Measurements from ENCODE around the gene MALT1.

Gene MALT1

DNA sequence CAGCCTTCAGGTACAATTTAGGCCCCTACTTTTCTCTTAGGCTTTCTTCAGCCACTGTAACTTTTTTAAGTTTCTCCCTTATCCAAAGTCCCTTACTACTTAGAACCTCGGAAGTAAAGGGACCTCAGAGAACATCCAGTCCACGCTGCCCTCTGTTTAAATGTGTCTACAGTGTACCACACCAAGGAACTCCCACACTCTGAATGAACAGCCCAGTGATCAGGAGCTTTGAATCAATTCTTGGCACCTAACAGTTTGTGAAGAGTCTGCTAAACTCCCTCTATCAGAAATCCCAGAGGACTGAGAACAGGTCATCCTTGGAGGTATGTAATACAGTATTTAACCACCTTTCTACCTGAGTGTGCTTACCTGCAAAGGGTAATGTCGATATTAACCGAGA lies 11.6 kb upstream of the MALT1 start:
- TF ChIP-seq, protein P1, sequence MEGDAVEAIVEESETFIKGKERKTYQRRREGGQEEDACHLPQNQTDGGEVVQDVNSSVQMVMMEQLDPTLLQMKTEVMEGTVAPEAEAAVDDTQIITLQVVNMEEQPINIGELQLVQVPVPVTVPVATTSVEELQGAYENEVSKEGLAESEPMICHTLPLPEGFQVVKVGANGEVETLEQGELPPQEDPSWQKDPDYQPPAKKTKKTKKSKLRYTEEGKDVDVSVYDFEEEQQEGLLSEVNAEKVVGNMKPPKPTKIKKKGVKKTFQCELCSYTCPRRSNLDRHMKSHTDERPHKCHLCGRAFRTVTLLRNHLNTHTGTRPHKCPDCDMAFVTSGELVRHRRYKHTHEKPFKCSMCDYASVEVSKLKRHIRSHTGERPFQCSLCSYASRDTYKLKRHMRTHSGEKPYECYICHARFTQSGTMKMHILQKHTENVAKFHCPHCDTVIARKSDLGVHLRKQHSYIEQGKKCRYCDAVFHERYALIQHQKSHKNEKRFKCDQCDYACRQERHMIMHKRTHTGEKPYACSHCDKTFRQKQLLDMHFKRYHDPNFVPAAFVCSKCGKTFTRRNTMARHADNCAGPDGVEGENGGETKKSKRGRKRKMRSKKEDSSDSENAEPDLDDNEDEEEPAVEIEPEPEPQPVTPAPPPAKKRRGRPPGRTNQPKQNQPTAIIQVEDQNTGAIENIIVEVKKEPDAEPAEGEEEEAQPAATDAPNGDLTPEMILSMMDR (IDR thresholded peaks at IDR 0.05; ENCODE audit: low read depth, low read length, missing control alignments), result no peak
- in situ Hi-C loops (cut with HindIII; ENCODE audit: low sequenced_read_pairs), result no loop called here
- DNase-seq (ENCODE audit: low read depth), result no peak
- no peak overlapping the region for H3K4me3 ChIP-seq (ENCODE audit: low read depth, low read length)

GRCh38 chr18:58660915-58661314 lies 10.3 kb upstream of the MALT1 start:
- in situ Hi-C loops (cut with HindIII; ENCODE audit: low sequenced_read_pairs), result no loop called here
- DNase-seq (ENCODE audit: low read depth), result no peak
- TF ChIP-seq, protein P1 (IDR thresholded peaks at IDR 0.05; ENCODE audit: low read depth, low read length, missing control alignments), result no peak

DNA sequence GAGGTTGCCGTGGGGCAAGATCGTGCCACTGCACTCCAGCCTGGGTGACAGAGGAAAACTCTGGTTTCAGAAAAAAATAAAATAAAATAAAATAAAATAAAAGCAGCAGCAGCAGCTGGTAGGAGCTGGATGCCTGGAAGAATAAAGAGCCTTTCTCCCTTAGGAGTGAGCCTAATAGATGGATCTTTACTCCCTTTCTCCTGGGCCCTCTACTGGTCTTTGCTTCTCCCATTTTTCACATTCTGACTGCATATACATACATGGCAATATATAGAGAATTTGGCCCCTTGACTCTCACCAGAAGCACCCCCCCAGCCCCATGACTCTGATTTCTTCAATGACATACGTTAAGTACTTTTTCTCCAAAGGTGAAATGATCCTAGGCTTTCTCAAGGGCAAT lies 9.8 kb upstream of the MALT1 start:
- in situ Hi-C loops (cut with HindIII; ENCODE audit: low sequenced_read_pairs), result no loop called here
- H3K4me3 ChIP-seq (ENCODE audit: low read depth, low read length), result no peak overlapping the region
- TF ChIP-seq, protein P1 (IDR thresholded peaks at IDR 0.05; ENCODE audit: low read depth, low read length, missing control alignments), result peak; percentile 50
- DNase-seq (ENCODE audit: low read depth), result no peak

More at GRCh38 chr18:58660915-58661314, 10.3 kb upstream of the MALT1 start:
- no peak overlapping the region for H3K4me3 ChIP-seq (ENCODE audit: low read depth, low read length)

- in situ Hi-C loops (cut with HindIII; ENCODE audit: low sequenced_read_pairs), result no loop called here
- no peak for DNase-seq (ENCODE audit: low read depth)
- no peak overlapping the region for H3K4me3 ChIP-seq (ENCODE audit: low read depth, low read length)
- TF ChIP-seq, protein P1 (IDR thresholded peaks at IDR 0.05; ENCODE audit: low read depth, low read length, missing control alignments), result no peak
Observed at GRCh38 chr18:58662118-58662517, 9.1 kb upstream of the MALT1 start.

DNA sequence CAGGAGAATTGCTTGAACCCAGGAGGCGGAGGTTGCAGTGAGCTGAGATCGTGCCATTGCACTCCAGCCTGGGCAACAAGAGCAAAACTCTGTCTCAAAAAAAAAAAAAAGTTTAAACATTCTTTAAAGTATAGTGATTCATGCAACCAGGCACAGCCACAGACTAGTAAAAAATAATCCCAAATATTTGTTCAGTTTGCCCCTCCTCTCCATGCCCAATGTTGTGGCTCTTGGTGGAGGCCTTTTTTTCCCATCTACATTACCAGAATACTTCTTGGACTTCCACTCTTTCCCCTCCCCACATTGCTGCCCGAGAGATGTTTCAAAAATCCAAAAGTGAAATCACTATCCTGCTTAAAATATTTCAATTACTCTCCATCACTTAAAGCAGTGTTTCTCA lies 5.1 kb upstream of the MALT1 start:
- no peak overlapping the region for H3K4me3 ChIP-seq (ENCODE audit: low read depth, low read length)
- DNase-seq (ENCODE audit: low read depth), result no peak
- TF ChIP-seq, protein P1 (IDR thresholded peaks at IDR 0.05; ENCODE audit: low read depth, low read length, missing control alignments), result no peak
- in situ Hi-C loops (cut with HindIII; ENCODE audit: low sequenced_read_pairs), result no loop called here

DNA sequence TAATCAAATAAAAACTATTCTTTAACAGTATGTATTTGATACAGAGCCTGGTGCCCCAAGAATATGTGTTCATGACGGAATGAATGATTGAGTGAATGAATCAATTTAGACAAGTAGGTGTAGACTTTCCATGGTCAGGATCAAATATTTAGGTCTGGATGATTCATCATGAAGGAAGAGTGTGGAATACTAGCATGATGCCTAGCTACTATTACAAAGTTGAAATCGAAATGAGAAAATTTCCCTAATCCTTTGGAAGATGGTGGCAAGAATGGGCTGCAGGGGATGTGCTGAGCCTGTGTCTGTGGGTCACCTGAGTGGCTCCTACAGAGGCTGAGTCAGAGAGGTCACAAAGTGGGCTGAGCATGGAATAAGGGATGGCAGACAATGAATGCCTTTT lies 3.1 kb upstream of the MALT1 start:
- in situ Hi-C loops (cut with HindIII; ENCODE audit: low sequenced_read_pairs), result no loop called here
- TF ChIP-seq, protein P1 (IDR thresholded peaks at IDR 0.05; ENCODE audit: low read depth, low read length, missing control alignments), result no peak
- no peak for DNase-seq (ENCODE audit: low read depth)
- no peak overlapping the region for H3K4me3 ChIP-seq (ENCODE audit: low read depth, low read length)

- DNase-seq (ENCODE audit: low read depth), result no peak
- no peak overlapping the region for H3K4me3 ChIP-seq (ENCODE audit: low read depth, low read length)
- TF ChIP-seq, protein P1 (IDR thresholded peaks at IDR 0.05; ENCODE audit: low read depth, low read length, missing control alignments), result no peak
- in situ Hi-C loops (cut with HindIII; ENCODE audit: low sequenced_read_pairs), result no loop called here
Observed at GRCh38 chr18:58668897-58669296, 2.4 kb upstream of the MALT1 start.

All from astrocyte of the cerebellum (primary cell).